HepG2 (cell line): ENCODE data around the gene RUSF1. TPM values are rescaled to one million over a fixed set of nuclear protein-coding genes. Genes with fewer than 3 reads are reported as not detected.
A peak's percentile ranks its signal among the peaks of the same experiment; 100 is the strongest.

Experiments
- ATAC-seq: fragments of 200-7000 bp; cut with Tn5 transposase; 3 replicates; pipeline ENCODE4 v1.9.1; 2020; ENCODE audit warnings: mild to moderate bottlenecking, moderate library complexity
- BruUV-seq: library from RNA; stranded (reverse); fragments of 400-500 nt; replicated peaks from 2 replicates; lab custom pipeline; 2021; lab: Mats Ljungman, UMichigan
- CTCF ChIA-PET: fragments of 300-600 bp; formaldehyde crosslinking; extraction: SDS; loops from one replicate; lab custom pipeline; 2021; ENCODE audit warnings: low total read pairs, inconsistent platforms, low intra/inter-chr PET ratio; lab: Yijun Ruan, JAX
- POLR2A ChIA-PET: fragments of 350-600 bp; sonication (Branson Sonifier 250); formaldehyde crosslinking; loops from one replicate; lab custom pipeline; 2020; ENCODE audit warnings: antibody characterized with exemption, inconsistent platforms; lab: Yijun Ruan, JAX
- DNase-seq: peaks from one replicate; pipeline ENCODE4 v3.0.0-alpha.2; 2015; ENCODE audit warnings: low spot score
- FAIRE-seq: peaks from 3 replicates; lab custom pipeline; 2011; peaks lifted over from hg19 to GRCh38; lab: Jason Lieb, UNC
- H2AFZ ChIP-seq: one replicate; pipeline ENCODE4 v1.6.1; 2011; ENCODE audit warnings: low read length, inconsistent platforms
- H3K27ac ChIP-seq: fragments of 300-600 bp; 3 replicates; pipeline ENCODE4 v1.8.0; 2011; ENCODE audit warnings: mixed run types, mild to moderate bottlenecking, mixed read lengths, low read length, inconsistent platforms; ENCODE audit not compliant: insufficient read depth; ENCODE audit errors: extremely low read length
- H3K27me3 ChIP-seq, 2 experiments: fragments of 200-600 bp in 1 of 2; 2 replicates in 1 of 2; 3 replicates in 1 of 2; pipeline versions ENCODE4 v1.6.0 to v1.8.0; 2011; ENCODE audit warnings: low read length in 2 of 2, mild to moderate bottlenecking in 2 of 2, moderate library complexity in 2 of 2, inconsistent platforms in 1 of 2; ENCODE audit not compliant: insufficient read depth in 2 of 2, control insufficient read depth in 1 of 2
- H3K36me3 ChIP-seq, 2 experiments: fragments of 200-600 bp in 1 of 2; replicated peaks in 1 of 2; 2 replicates in 1 of 2; 3 replicates in 1 of 2; pipeline versions ENCODE4 v1.5.1 to v1.8.0; 2011; ENCODE audit warnings: low read length in 2 of 2, inconsistent platforms in 1 of 2; ENCODE audit not compliant: insufficient read depth in 2 of 2, control insufficient read depth in 1 of 2
- H3K4me1 ChIP-seq: 2 replicates; pipeline ENCODE4 v1.5.1; 2012; ENCODE audit warnings: low read length, inconsistent platforms; ENCODE audit not compliant: insufficient read depth
- H3K4me2 ChIP-seq: 2 replicates; pipeline ENCODE4 v1.6.0; 2011; ENCODE audit warnings: low read depth, low read length, inconsistent platforms
- H3K4me3 ChIP-seq, 3 experiments: fragments of 200-600 bp in 1 of 3; sonication (generic), shearing (Covaris generic) in 1 of 3; replicated peaks in 1 of 3; 2 replicates each; pipeline ENCODE4 v1.5.1; 2011 to 2016; ENCODE audit warnings: low read length in 3 of 3, inconsistent platforms in 2 of 3, low read depth in 2 of 3, mild to moderate bottlenecking in 2 of 3, control low read depth in 1 of 3, mixed read lengths in 1 of 3; ENCODE audit not compliant: insufficient read depth in 1 of 3
- H3K79me2 ChIP-seq: one replicate; pipeline ENCODE4 v1.6.1; 2011; ENCODE audit warnings: low read length, inconsistent platforms; ENCODE audit not compliant: insufficient read depth
- H3K9ac ChIP-seq: 2 replicates; pipeline ENCODE4 v1.6.0; 2011; ENCODE audit warnings: mild to moderate bottlenecking, low read depth, low read length, inconsistent platforms; ENCODE audit not compliant: insufficient read depth
- H3K9me3 ChIP-seq: 2 replicates; pipeline ENCODE4 v1.5.1; 2012; ENCODE audit warnings: mild to moderate bottlenecking, low read length
- H4K20me1 ChIP-seq: 2 replicates; pipeline ENCODE4 v1.6.0; 2011; ENCODE audit warnings: inconsistent platforms, mild to moderate bottlenecking, low read length, moderate library complexity; ENCODE audit not compliant: insufficient read depth
- HNRNPK ChIP-seq: fragments of 200-400 bp; formaldehyde crosslinking; IDR thresholded peaks from 2 replicates; pipeline ENCODE4 v1.6.1; 2018; ENCODE audit warnings: low read length, low read depth, moderate library complexity, mild to moderate bottlenecking; ENCODE audit not compliant: poor library complexity, severe bottlenecking
- KDM3A ChIP-seq: IDR thresholded peaks from 2 replicates; pipeline ENCODE4 v1.6.1; 2018; ENCODE audit warnings: low read depth, missing compliant biosample characterization
- KLF13 ChIP-seq: sonication (generic); formaldehyde crosslinking; IDR thresholded peaks from 2 replicates; pipeline ENCODE4 v1.4.0; 2020; ENCODE audit warnings: mild to moderate bottlenecking, missing genetic modification reagents
- REST ChIP-seq, 2 experiments: IDR thresholded peaks; 2 replicates each; pipeline ENCODE4 v1.6.1; 2011 to 2012; ENCODE audit warnings: low read length in 2 of 2, borderline replicate concordance in 1 of 2, low read depth in 1 of 2, mild to moderate bottlenecking in 1 of 2, moderate library complexity in 1 of 2
- RFXAP ChIP-seq: sonication (generic); formaldehyde crosslinking; IDR thresholded peaks from 2 replicates; pipeline ENCODE4 v1.4.0; 2020; ENCODE audit warnings: missing genetic modification reagents, borderline replicate concordance
- TFAP4 ChIP-seq: sonication (generic); IDR thresholded peaks from 2 replicates; pipeline ENCODE4 v1.6.1; 2016; ENCODE audit warnings: low read depth, borderline replicate concordance
- ZBTB1 ChIP-seq: sonication (generic); formaldehyde crosslinking; IDR thresholded peaks from 2 replicates; pipeline ENCODE4 v1.4.0; 2020; ENCODE audit warnings: missing genetic modification reagents, borderline replicate concordance
- ZBTB38 ChIP-seq: sonication (generic); formaldehyde crosslinking; IDR thresholded peaks from 2 replicates; pipeline ENCODE4 v1.5.1; 2020; ENCODE audit warnings: mild to moderate bottlenecking, missing genetic modification reagents
- ZNF678 ChIP-seq: sonication (generic); formaldehyde crosslinking; IDR thresholded peaks from 2 replicates; pipeline ENCODE4 v1.4.0; 2020; ENCODE audit warnings: mild to moderate bottlenecking, missing genetic modification reagents
- WGBS: methylation state at CpG from one replicate; pipeline ENCODE4 v1.1.6; 2017; ENCODE audit warnings: low lambda C conversion rate; 5-methylcytosine and 5-hydroxymethylcytosine counted together
- in situ Hi-C: cut with HindIII; loops from 2 replicates; pipeline ENCODE4 v1.10.0; 2017; ENCODE audit warnings: low pct_unique_long_range_greater_than_20kb; ENCODE audit not compliant: extremely low pct_ligation_motif_present
- intact Hi-C: fragments of 100-400 bp; cut with micrococcal nuclease; formaldehyde crosslinking; loops from one replicate; pipeline ENCODE4 v1.10.0; 2022; ENCODE audit not compliant: unreplicated experiment
- polyA plus RNA-seq, 8 experiments: library from polyadenylated mRNA; depleted of rRNA in 3 of 8; stranded (reverse) in 7 of 8; unstranded in 1 of 8; fragments of >200 nt; fragmentation: Illumina TruSeq in 4 of 8; extraction: Trizol in 4 of 8; gene quantifications; 2 replicates each; pipeline versions ENCODE4 v1.2.1 to v1.2.3, GENCODE V29; 2011 to 2016; ENCODE audit warnings: low read depth in 4 of 8, missing spikeins in 1 of 8, mixed read lengths in 1 of 8; ENCODE audit not compliant: insufficient read depth in 1 of 8
- total RNA-seq, 5 experiments: library from RNA; depleted of rRNA; stranded (reverse); fragments of >200 nt; fragmentation: Illumina TruSeq; extraction: Trizol; gene quantifications; 2 replicates each; pipeline ENCODE4 v1.2.3, GENCODE V29; 2016; ENCODE audit warnings: low read depth in 1 of 5
- TF ChIP-seq, protein P1 (sequence below): sonication (generic); formaldehyde crosslinking; IDR thresholded peaks from 2 replicates; pipeline ENCODE4 v1.4.0; 2020; ENCODE audit warnings: missing genetic modification reagents

The RUSF1 gene
- total and polyA plus RNA-seq, 2 of the 13 experiments (the other 11 are each of a cell fraction or from before 2014, with no cell fraction given): 40.8 to 50.2 TPM

DNA sequence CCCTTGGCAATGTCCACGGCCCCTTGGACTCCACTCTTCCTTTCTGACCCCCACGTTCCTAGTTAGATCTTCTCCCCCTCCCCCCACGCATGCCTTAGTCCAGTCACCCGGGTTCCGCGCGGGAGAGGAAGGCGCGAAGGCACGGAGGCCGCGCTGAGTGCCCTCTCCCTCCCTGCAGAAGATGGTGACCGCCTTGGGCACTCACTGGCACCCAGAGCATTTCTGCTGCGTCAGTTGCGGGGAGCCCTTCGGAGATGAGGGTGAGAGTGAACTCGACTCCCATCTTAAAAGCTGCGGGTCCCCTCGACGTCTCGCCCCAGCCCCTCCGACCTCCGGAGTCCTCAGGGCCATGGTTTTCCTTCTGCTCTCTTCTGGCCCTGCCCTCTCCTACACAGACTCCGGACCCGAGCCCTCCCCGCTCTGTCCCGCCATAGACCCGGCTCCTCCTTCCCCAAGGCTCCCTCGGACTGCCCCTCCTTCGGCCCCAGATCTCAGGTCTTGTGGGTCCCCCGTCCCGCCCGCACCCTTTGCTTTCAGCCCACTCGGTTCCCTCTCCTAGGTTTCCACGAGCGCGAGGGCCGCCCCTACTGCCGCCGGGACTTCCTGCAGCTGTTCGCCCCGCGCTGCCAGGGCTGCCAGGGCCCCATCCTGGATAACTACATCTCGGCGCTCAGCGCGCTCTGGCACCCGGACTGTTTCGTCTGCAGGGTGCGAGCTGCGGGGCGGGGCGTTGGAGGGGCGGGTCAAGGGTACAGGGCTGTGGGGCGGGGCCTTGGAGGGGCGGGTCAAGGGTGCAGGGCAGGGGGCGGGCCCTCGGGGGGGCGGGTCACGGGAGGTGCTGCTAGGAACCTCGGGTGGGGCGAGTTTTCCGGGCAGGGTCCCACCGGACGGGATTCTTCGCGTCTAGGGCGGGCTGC lies 31.6 kb downstream of the RUSF1 start (continued):
- TF ChIP-seq KDM3A (CRISPR knock-in tag): 0 out of 2 replicates have a peak, but pooled peaks have one; percentile 2
- peak; percentile 63; the same call in 1 of the 2 replicates for TF ChIP-seq TFAP4
- TF ChIP-seq KLF13: no peak
- no peak for TF ChIP-seq ZNF678
- TF ChIP-seq, protein P1, sequence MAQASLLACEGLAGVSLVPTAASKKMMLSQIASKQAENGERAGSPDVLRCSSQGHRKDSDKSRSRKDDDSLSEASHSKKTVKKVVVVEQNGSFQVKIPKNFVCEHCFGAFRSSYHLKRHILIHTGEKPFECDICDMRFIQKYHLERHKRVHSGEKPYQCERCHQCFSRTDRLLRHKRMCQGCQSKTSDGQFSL: no peak

DNA sequence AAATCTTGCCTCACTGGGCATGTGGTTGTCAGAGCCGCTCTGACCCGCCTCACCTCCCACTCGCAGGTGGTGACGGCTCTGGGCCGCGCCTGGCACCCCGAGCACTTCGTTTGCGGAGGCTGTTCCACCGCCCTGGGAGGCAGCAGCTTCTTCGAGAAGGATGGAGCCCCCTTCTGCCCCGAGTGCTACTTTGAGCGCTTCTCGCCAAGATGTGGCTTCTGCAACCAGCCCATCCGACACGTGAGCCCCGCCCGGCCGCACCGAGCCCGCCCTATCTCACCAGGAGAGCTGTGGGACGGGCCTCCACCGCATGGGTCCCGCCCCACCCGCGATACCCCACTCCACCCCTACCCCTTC lies 32.3 kb downstream of the RUSF1 start:
- no peak for ATAC-seq
- ChIA-PET CTCF (no interaction called here), POLR2A (interaction anchor here (1.9 to 5.0 kb wide), 3 partner anchors 10 to 296 kb away, joined by 6 to 110 read pairs (median 9); partner anchors contain the start of genes ARMC5 and FUS)
- H3K27ac ChIP-seq: no peak overlapping the region
- H3K79me2 ChIP-seq: no peaks in the 10 kb centered on the region
- TF ChIP-seq HNRNPK: peak; percentile 36
- 0 out of 2 replicates have a peak, but pooled peaks have one; percentile 17 for TF ChIP-seq RFXAP (CRISPR knock-in tag)
- peak; percentile 46; the same call in 1 of the 2 replicates for TF ChIP-seq ZBTB38 (CRISPR knock-in tag)
- TF ChIP-seq REST (IDR thresholded peaks at IDR 0.05; ENCODE audit: borderline replicate concordance in 1 of 2, low read depth in 1 of 2, low read length in 2 of 2): no peak
- TF ChIP-seq ZBTB1: no peak
- H3K4me2 ChIP-seq: no peak overlapping the region
- H3K4me3 ChIP-seq: no peak overlapping the region; a peak in 1 of 6 replicates
- H3K4me1 ChIP-seq: peaks cover 77% of the 10 kb centered on the region
- no peaks in the 10 kb centered on the region for H3K36me3 ChIP-seq
- H3K27me3 ChIP-seq: peaks cover 0 to 16% of the 10 kb centered on the region in 2 experiments; a peak in 3 of 5 replicates
- intact Hi-C loops (loop anchor here (2.0 to 5.0 kb wide), 2 partner anchors 33 to 221 kb away; partner anchors contain the start of gene RUSF1), in situ Hi-C loops (no loop called here)
- WGBS: 94% methylated on average over 26 of the region's 26 CpGs
- H3K9me3 ChIP-seq: no peaks in the 10 kb centered on the region
- FAIRE-seq: no peak
- DNase-seq: no peak
- H4K20me1 ChIP-seq: no peaks in the 10 kb centered on the region
- H3K9ac ChIP-seq: no peak overlapping the region
- H2AFZ ChIP-seq: no peak overlapping the region
- no TSS peak for BruUV-seq
